ENCODE results near the gene TUBGCP5.

The TUBGCP5 gene

GRCh38 chr15:22950256-22950990 is 88.9 kb downstream of the TUBGCP5 start:
- TF ChIP-seq CTCF (IDR thresholded peaks at IDR 0.05; ENCODE audit: extremely low read depth, missing control alignments): no peak

More at GRCh38 chr15:22950256-22950990, 88.9 kb downstream of the TUBGCP5 start:
- no peak for DNase-seq (ENCODE audit: low spot score)

All from GM20000 (cell line).